Measurements from ENCODE around the gene AASDH.
"Not testable (repeated sequence)": the region's sequence is repeated elsewhere in the genome, so short reads cannot be mapped to it uniquely, and the experiment has no call there.

AASDH gene

GRCh38 chr4:56391270-56391669 lies 4.0 kb upstream of the AASDH start:
- DNase-seq (ENCODE audit: extremely low read depth in 1 of 2, low read depth in 1 of 2): no peak

- DNase-seq (ENCODE audit: extremely low read depth in 1 of 2, low read depth in 1 of 2): no peak
These were observed 2.3 kb upstream of the AASDH start for GRCh38 chr4:56389558-56389957.

- DNase-seq (ENCODE audit: extremely low read depth in 1 of 2, low read depth in 1 of 2): no peak
These were observed 1.0 kb upstream of the AASDH start for GRCh38 chr4:56388306-56388705.

GRCh38 chr4:56386091-56386490 lies 1.2 kb downstream of the AASDH start:
- no peak for DNase-seq (ENCODE audit: extremely low read depth in 1 of 2, low read depth in 1 of 2)

GRCh38 chr4:56375458-56375857 lies 11.8 kb downstream of the AASDH start:
- no peak for DNase-seq (ENCODE audit: extremely low read depth in 1 of 2, low read depth in 1 of 2)

GRCh38 chr4:56374956-56375355 lies 12.3 kb downstream of the AASDH start:
- DNase-seq (ENCODE audit: extremely low read depth in 1 of 2, low read depth in 1 of 2): no peak

GRCh38 chr4:56372774-56373173 lies 14.5 kb downstream of the AASDH start:
- DNase-seq (ENCODE audit: extremely low read depth in 1 of 2, low read depth in 1 of 2): no peak

- no peak for DNase-seq (ENCODE audit: extremely low read depth in 1 of 2, low read depth in 1 of 2)
These were observed 15.7 kb downstream of the AASDH start for GRCh38 chr4:56371426-56372220.

- DNase-seq (ENCODE audit: extremely low read depth in 1 of 2, low read depth in 1 of 2): no peak
These were observed 16.9 kb downstream of the AASDH start for GRCh38 chr4:56370377-56370776.

GRCh38 chr4:56362981-56363380 lies 24.3 kb downstream of the AASDH start:
- DNase-seq (ENCODE audit: extremely low read depth in 1 of 2, low read depth in 1 of 2): not testable (repeated sequence)

- DNase-seq (ENCODE audit: extremely low read depth in 1 of 2, low read depth in 1 of 2): no peak
These were observed 27.2 kb downstream of the AASDH start for GRCh38 chr4:56360071-56360470.

GRCh38 chr4:56356650-56357049 lies 30.6 kb downstream of the AASDH start:
- no peak for DNase-seq (ENCODE audit: extremely low read depth in 1 of 2, low read depth in 1 of 2)

- DNase-seq (ENCODE audit: extremely low read depth in 1 of 2, low read depth in 1 of 2): no peak
These were observed 38.7 kb downstream of the AASDH start for GRCh38 chr4:56348576-56348975.

GRCh38 chr4:56345458-56345857 lies 41.8 kb downstream of the AASDH start:
- no peak for DNase-seq (ENCODE audit: extremely low read depth in 1 of 2, low read depth in 1 of 2)

GRCh38 chr4:56342746-56343145 lies 44.5 kb downstream of the AASDH start:
- DNase-seq (ENCODE audit: extremely low read depth in 1 of 2, low read depth in 1 of 2): no peak

- DNase-seq (ENCODE audit: extremely low read depth in 1 of 2, low read depth in 1 of 2): no peak
These were observed 56.6 kb downstream of the AASDH start for GRCh38 chr4:56330691-56331090.

GRCh38 chr4:56326363-56326762 lies 60.9 kb downstream of the AASDH start:
- DNase-seq (ENCODE audit: extremely low read depth in 1 of 2, low read depth in 1 of 2): no peak

- DNase-seq (ENCODE audit: extremely low read depth in 1 of 2, low read depth in 1 of 2): no peak
These were observed 63.2 kb downstream of the AASDH start for GRCh38 chr4:56324011-56324610.

- DNase-seq (ENCODE audit: extremely low read depth in 1 of 2, low read depth in 1 of 2): no peak
These were observed 64.0 kb downstream of the AASDH start for GRCh38 chr4:56323327-56323726.

GRCh38 chr4:56321251-56321650 lies 66.0 kb downstream of the AASDH start:
- DNase-seq (ENCODE audit: extremely low read depth in 1 of 2, low read depth in 1 of 2): no peak

GRCh38 chr4:56320293-56320692 lies 67.0 kb downstream of the AASDH start:
- DNase-seq (ENCODE audit: extremely low read depth in 1 of 2, low read depth in 1 of 2): no peak

- DNase-seq (ENCODE audit: extremely low read depth in 1 of 2, low read depth in 1 of 2): no peak
These were observed 68.7 kb downstream of the AASDH start for GRCh38 chr4:56318555-56318954.

GRCh38 chr4:56317749-56318148 lies 69.5 kb downstream of the AASDH start:
- no peak for DNase-seq (ENCODE audit: extremely low read depth in 1 of 2, low read depth in 1 of 2)
